ENCODE data around the gene PPCDC. TPM values are rescaled to one million over a fixed set of nuclear protein-coding genes. Genes with fewer than 3 reads are reported as not detected.
A peak's percentile ranks its signal among the peaks of the same experiment; 100 is the strongest.

Gene PPCDC
- total and polyA plus RNA-seq, 5 donors = 4.7 to 12.6 (median 5.7) TPM

GRCh38 chr15:75056036-75056435, 32.6 kb downstream of the PPCDC start:
- H3K27me3 ChIP-seq (ENCODE audit: control insufficient read depth, insufficient read depth) = no peaks in the 10 kb centered on the region
- H3K27ac ChIP-seq (ENCODE audit: low read length) = no peak overlapping the region
- H3K4me3 ChIP-seq (ENCODE audit: low read length) = no peak overlapping the region
- H3K9me3 ChIP-seq (ENCODE audit: control insufficient read depth, low read length) = no peaks in the 10 kb centered on the region
- WGBS = 91% methylated on average over 7 of the region's 7 CpGs
- peak in 1 of 3 donors; percentile 44 for DNase-seq
- no peak for ATAC-seq
- H3K4me1 ChIP-seq (ENCODE audit: control insufficient read depth, insufficient read depth, low read length) = peaks cover 8% of the 10 kb centered on the region
- intact Hi-C loops (cut with DNase I) = no loop called here

GRCh38 chr15:75058127-75058905, 34.9 kb downstream of the PPCDC start:
- Histone ChIP-seq H3K4me1 (ENCODE audit: control insufficient read depth, insufficient read depth, low read length) (peaks cover 9% of the 10 kb centered on the region), H3K27me3 (ENCODE audit: control insufficient read depth, insufficient read depth) (no peaks in the 10 kb centered on the region), H3K4me3 (ENCODE audit: low read length) (no peak overlapping the region), H3K9me3 (ENCODE audit: control insufficient read depth, low read length) (no peaks in the 10 kb centered on the region), H3K27ac (ENCODE audit: low read length) (peak overlapping the region; percentile 36)
- WGBS = 91% methylated on average over 4 of the region's 4 CpGs
- ATAC-seq = no peak
- intact Hi-C loops (cut with DNase I) = no loop called here
- no peak for DNase-seq

- Histone ChIP-seq H3K4me1 (ENCODE audit: control insufficient read depth, insufficient read depth, low read length) (peaks cover 17% of the 10 kb centered on the region), H3K9me3 (ENCODE audit: control insufficient read depth, low read length) (no peaks in the 10 kb centered on the region), H3K27ac (ENCODE audit: low read length) (no peak overlapping the region), H3K27me3 (ENCODE audit: control insufficient read depth, insufficient read depth) (no peaks in the 10 kb centered on the region), H3K4me3 (ENCODE audit: low read length) (no peak overlapping the region)
- WGBS = 99% methylated on average over 5 of the region's 5 CpGs
- intact Hi-C loops (cut with DNase I) = no loop called here
- ATAC-seq (no peak), DNase-seq (no peak)
These were observed 36.2 kb downstream of the PPCDC start for GRCh38 chr15:75059607-75060006.

- ATAC-seq (no peak), DNase-seq (no peak)
- Histone ChIP-seq H3K4me1 (ENCODE audit: control insufficient read depth, insufficient read depth, low read length) (peaks cover 22% of the 10 kb centered on the region), H3K4me3 (ENCODE audit: low read length) (no peak overlapping the region), H3K9me3 (ENCODE audit: control insufficient read depth, low read length) (no peaks in the 10 kb centered on the region), H3K27ac (ENCODE audit: low read length) (no peak overlapping the region), H3K27me3 (ENCODE audit: control insufficient read depth, insufficient read depth) (no peaks in the 10 kb centered on the region)
- intact Hi-C loops (cut with DNase I) = no loop called here
These were observed 37.9 kb downstream of the PPCDC start for GRCh38 chr15:75061272-75061671.

- Histone ChIP-seq H3K4me1 (ENCODE audit: control insufficient read depth, insufficient read depth, low read length) (peaks cover 22% of the 10 kb centered on the region), H3K9me3 (ENCODE audit: control insufficient read depth, low read length) (no peaks in the 10 kb centered on the region), H3K4me3 (ENCODE audit: low read length) (no peak overlapping the region), H3K27me3 (ENCODE audit: control insufficient read depth, insufficient read depth) (no peaks in the 10 kb centered on the region), H3K27ac (ENCODE audit: low read length) (no peak overlapping the region)
- 66% methylated on average over 3 of the region's 3 CpGs for WGBS
- DNase-seq = no peak
- intact Hi-C loops (cut with DNase I) = no loop called here
- ATAC-seq = no peak
These were observed 39.3 kb downstream of the PPCDC start for GRCh38 chr15:75062706-75063105.

GRCh38 chr15:75063338-75063737, 39.9 kb downstream of the PPCDC start:
- ATAC-seq (no peak), DNase-seq (no peak)
- Histone ChIP-seq H3K9me3 (ENCODE audit: control insufficient read depth, low read length) (no peaks in the 10 kb centered on the region), H3K4me1 (ENCODE audit: control insufficient read depth, insufficient read depth, low read length) (peaks cover 20% of the 10 kb centered on the region), H3K27ac (ENCODE audit: low read length) (no peak overlapping the region), H3K27me3 (ENCODE audit: control insufficient read depth, insufficient read depth) (no peaks in the 10 kb centered on the region), H3K4me3 (ENCODE audit: low read length) (no peak overlapping the region)
- WGBS = 62% methylated on average over 4 of the region's 4 CpGs
- intact Hi-C loops (cut with DNase I) = no loop called here

- Histone ChIP-seq H3K4me3 (ENCODE audit: low read length) (no peak overlapping the region), H3K27ac (ENCODE audit: low read length) (peak overlapping the region; percentile 61), H3K4me1 (ENCODE audit: control insufficient read depth, insufficient read depth, low read length) (peaks cover 18% of the 10 kb centered on the region), H3K27me3 (ENCODE audit: control insufficient read depth, insufficient read depth) (no peaks in the 10 kb centered on the region), H3K9me3 (ENCODE audit: control insufficient read depth, low read length) (no peaks in the 10 kb centered on the region)
- DNase-seq (no peak), ATAC-seq (no peak)
- intact Hi-C loops (cut with DNase I) = no loop called here
- 77% methylated on average over 9 of the region's 9 CpGs for WGBS
These were observed 40.5 kb downstream of the PPCDC start for GRCh38 chr15:75063889-75064288.

- no peak for ATAC-seq
- H3K9me3 ChIP-seq (ENCODE audit: control insufficient read depth, low read length) = no peaks in the 10 kb centered on the region
- WGBS = 30% methylated on average over 2 of the region's 2 CpGs
- intact Hi-C loops (cut with DNase I) = no loop called here
- DNase-seq = no peak
- peak overlapping the region; percentile 61 for H3K27ac ChIP-seq (ENCODE audit: low read length)
- H3K27me3 ChIP-seq (ENCODE audit: control insufficient read depth, insufficient read depth) = no peaks in the 10 kb centered on the region
- peaks cover 18% of the 10 kb centered on the region for H3K4me1 ChIP-seq (ENCODE audit: control insufficient read depth, insufficient read depth, low read length)
- H3K4me3 ChIP-seq (ENCODE audit: low read length) = no peak overlapping the region
These were observed 41.5 kb downstream of the PPCDC start for GRCh38 chr15:75064846-75065245.

- WGBS = 89% methylated on average over 1 of the region's 1 CpG
- no peak overlapping the region for H3K4me3 ChIP-seq (ENCODE audit: low read length)
- peak in 2 of 3 donors; percentile 57 to 78 for DNase-seq
- peak overlapping the region; percentile 51 for H3K27ac ChIP-seq (ENCODE audit: low read length)
- H3K27me3 ChIP-seq (ENCODE audit: control insufficient read depth, insufficient read depth) = no peaks in the 10 kb centered on the region
- intact Hi-C loops (cut with DNase I) = no loop called here
- peaks cover 18% of the 10 kb centered on the region for H3K4me1 ChIP-seq (ENCODE audit: control insufficient read depth, insufficient read depth, low read length)
- H3K9me3 ChIP-seq (ENCODE audit: control insufficient read depth, low read length) = no peaks in the 10 kb centered on the region
- ATAC-seq = peak; percentile 26 to 35
These were observed 42.1 kb downstream of the PPCDC start for GRCh38 chr15:75065467-75065850.

GRCh38 chr15:75065851-75066509, 42.6 kb downstream of the PPCDC start:
- WGBS = 59% methylated on average over 6 of the region's 6 CpGs
- Histone ChIP-seq H3K27ac (ENCODE audit: low read length) (peak overlapping the region; percentile 51), H3K27me3 (ENCODE audit: control insufficient read depth, insufficient read depth) (no peaks in the 10 kb centered on the region), H3K4me1 (ENCODE audit: control insufficient read depth, insufficient read depth, low read length) (peaks cover 18% of the 10 kb centered on the region), H3K4me3 (ENCODE audit: low read length) (no peak overlapping the region), H3K9me3 (ENCODE audit: control insufficient read depth, low read length) (no peaks in the 10 kb centered on the region)
- ATAC-seq (peak in 1 of 2 donors; percentile 7), DNase-seq (no peak)
- intact Hi-C loops (cut with DNase I) = no loop called here

- Histone ChIP-seq H3K9me3 (ENCODE audit: control insufficient read depth, low read length) (no peaks in the 10 kb centered on the region), H3K4me1 (ENCODE audit: control insufficient read depth, insufficient read depth, low read length) (peaks cover 16% of the 10 kb centered on the region), H3K4me3 (ENCODE audit: low read length) (no peak overlapping the region), H3K27me3 (ENCODE audit: control insufficient read depth, insufficient read depth) (no peaks in the 10 kb centered on the region), H3K27ac (ENCODE audit: low read length) (no peak overlapping the region)
- intact Hi-C loops (cut with DNase I) = no loop called here
- ATAC-seq = no peak
- WGBS = 63% methylated on average over 3 of the region's 3 CpGs
- DNase-seq = no peak
These were observed 43.9 kb downstream of the PPCDC start for GRCh38 chr15:75067123-75067830.

Measured in right cardiac atrium (tissue), 5 donors.